ENCODE measurements around the gene TMEM168.

The TMEM168 gene

GRCh38 chr7:112721366-112721765, 68.8 kb downstream of the TMEM168 start:
- DNase-seq (ENCODE audit: low read depth) = no peak

GRCh38 chr7:112715525-112715924, 74.7 kb downstream of the TMEM168 start:
- DNase-seq (ENCODE audit: low read depth) = no peak

- DNase-seq (ENCODE audit: low read depth) = no peak
Observed at GRCh38 chr7:112714917-112715316, 75.3 kb downstream of the TMEM168 start.
